ENCODE results near the gene CD151.

CD151 gene

DNA sequence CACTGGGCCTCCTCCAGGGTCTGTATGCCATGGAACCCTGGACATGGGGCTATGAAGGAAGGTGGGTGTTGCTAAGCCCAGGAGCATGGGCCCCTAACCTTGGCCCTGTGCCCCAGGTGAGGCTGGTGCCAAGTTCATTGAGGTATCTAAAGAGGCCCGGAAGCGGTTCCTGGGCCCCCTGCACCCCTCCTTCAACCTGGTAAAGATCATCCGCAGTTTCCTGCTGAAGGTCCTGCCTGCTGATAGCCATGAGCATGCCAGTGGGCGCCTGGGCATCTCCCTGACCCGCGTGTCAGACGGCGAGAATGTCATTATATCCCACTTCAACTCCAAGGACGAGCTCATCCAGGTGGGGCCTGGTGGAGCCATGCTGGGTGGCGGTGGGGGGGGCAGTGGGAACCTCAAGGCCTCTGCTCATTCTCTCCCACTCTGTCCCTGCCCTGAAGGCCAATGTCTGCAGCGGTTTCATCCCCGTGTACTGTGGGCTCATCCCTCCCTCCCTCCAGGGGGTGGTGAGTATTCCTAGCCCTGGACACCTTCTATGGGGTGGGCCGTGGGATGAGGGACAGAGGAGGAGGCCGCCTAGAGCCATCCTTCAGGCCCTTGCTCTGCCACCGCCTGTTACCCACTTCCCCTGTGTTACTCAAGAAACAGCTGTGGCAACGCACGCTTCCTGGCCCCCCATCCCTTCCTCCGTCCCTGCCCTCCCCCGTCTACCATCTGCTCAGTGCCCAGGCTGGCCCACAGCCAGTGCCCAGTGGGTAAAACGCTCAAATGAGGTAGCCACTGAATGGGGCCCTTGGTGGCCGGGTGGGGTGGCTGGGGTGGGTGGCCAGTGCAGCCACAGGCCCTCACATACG is 11.0 kb upstream of the CD151 start:
- H3K4me3 ChIP-seq (ENCODE audit: control insufficient read depth, low read depth, low read length) = no peak overlapping the region
- TF ChIP-seq, protein P1, sequence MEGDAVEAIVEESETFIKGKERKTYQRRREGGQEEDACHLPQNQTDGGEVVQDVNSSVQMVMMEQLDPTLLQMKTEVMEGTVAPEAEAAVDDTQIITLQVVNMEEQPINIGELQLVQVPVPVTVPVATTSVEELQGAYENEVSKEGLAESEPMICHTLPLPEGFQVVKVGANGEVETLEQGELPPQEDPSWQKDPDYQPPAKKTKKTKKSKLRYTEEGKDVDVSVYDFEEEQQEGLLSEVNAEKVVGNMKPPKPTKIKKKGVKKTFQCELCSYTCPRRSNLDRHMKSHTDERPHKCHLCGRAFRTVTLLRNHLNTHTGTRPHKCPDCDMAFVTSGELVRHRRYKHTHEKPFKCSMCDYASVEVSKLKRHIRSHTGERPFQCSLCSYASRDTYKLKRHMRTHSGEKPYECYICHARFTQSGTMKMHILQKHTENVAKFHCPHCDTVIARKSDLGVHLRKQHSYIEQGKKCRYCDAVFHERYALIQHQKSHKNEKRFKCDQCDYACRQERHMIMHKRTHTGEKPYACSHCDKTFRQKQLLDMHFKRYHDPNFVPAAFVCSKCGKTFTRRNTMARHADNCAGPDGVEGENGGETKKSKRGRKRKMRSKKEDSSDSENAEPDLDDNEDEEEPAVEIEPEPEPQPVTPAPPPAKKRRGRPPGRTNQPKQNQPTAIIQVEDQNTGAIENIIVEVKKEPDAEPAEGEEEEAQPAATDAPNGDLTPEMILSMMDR (conservative IDR thresholded peaks at IDR 0.05; ENCODE audit: control insufficient read depth, insufficient read depth, low read depth, low read length) = no peak
- no peak for DNase-seq (ENCODE audit: low read depth)

DNA sequence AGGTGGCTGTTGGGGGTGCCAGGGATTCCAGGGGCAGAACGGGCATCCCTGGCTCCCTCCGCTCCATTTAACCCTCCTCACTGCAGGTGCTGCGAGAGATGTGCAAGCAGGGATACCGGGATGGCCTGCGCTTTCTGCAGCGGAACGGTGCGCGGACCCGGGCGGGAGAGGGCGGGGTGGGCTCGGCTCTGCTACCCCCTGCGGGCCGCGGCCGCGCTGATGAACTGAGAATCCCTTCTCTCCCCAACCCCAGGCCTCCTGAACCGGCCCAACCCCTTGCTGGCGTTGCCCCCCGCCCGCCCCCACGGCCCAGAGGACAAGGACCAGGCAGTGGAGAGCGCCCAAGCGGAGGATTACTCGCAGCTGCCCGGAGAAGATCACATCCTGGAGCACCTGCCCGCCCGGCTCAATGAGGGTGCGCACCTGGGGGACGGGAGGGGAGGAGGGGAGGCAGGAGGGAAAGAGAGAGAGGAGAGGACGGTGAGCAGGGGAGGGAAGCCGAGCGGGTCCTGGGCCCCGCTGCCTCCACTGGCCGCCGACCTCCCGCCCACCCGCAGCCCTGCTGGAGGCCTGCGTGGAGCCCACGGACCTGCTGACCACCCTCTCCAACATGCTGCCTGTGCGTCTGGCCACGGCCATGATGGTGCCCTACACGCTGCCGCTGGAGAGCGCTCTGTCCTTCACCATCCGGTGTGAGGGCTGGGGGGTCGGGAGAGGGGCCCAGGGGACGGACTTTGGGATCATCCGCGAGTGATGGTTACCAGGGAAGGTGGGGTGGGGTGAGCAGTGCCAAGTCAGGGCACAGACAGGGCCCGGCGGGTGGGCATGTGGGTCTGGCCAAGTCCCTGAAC is 9.1 kb upstream of the CD151 start:
- DNase-seq (ENCODE audit: low read depth) = no peak
- TF ChIP-seq, protein P1 (conservative IDR thresholded peaks at IDR 0.05; ENCODE audit: control insufficient read depth, insufficient read depth, low read depth, low read length) = no peak
- H3K4me3 ChIP-seq (ENCODE audit: control insufficient read depth, low read depth, low read length) = no peak overlapping the region

DNA sequence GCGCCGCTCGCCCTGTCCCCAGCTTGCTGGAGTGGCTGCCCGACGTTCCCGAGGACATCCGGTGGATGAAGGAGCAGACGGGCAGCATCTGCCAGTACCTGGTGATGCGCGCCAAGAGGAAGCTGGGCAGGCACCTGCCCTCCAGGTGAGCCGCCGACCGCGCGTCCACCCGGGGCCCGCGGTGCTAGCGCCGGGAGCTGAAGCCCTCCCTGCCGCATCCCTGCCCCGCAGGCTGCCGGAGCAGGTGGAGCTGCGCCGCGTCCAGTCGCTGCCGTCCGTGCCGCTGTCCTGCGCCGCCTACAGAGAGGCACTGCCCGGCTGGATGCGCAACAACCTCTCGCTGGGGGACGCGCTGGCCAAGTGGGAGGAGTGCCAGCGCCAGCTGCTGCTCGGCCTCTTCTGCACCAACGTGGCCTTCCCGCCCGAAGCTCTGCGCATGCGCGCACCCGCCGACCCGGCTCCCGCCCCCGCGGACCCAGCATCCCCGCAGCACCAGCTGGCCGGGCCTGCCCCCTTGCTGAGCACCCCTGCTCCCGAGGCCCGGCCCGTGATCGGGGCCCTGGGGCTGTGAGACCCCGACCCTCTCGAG is 8.4 kb upstream of the CD151 start:
- H3K4me3 ChIP-seq (ENCODE audit: control insufficient read depth, low read depth, low read length) = no peak overlapping the region
- TF ChIP-seq, protein P1 (conservative IDR thresholded peaks at IDR 0.05; ENCODE audit: control insufficient read depth, insufficient read depth, low read depth, low read length) = no peak
- DNase-seq (ENCODE audit: low read depth) = no peak

DNA sequence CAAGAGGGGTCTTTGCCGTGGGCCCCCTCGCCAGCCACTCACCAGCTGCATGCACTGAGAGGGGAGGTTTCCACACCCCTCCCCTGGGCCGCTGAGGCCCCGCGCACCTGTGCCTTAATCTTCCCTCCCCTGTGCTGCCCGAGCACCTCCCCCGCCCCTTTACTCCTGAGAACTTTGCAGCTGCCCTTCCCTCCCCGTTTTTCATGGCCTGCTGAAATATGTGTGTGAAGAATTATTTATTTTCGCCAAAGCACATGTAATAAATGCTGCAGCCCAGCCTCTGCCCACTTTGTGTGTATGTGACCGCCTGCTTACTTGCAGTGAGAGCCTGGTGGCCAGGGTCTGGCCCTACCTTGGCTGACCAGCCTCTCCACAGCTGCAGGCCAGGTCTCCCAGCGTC is 7.8 kb upstream of the CD151 start:
- no peak for DNase-seq (ENCODE audit: low read depth)
- TF ChIP-seq, protein P1 (conservative IDR thresholded peaks at IDR 0.05; ENCODE audit: control insufficient read depth, insufficient read depth, low read depth, low read length) = no peak
- H3K4me3 ChIP-seq (ENCODE audit: control insufficient read depth, low read depth, low read length) = no peak overlapping the region

DNA sequence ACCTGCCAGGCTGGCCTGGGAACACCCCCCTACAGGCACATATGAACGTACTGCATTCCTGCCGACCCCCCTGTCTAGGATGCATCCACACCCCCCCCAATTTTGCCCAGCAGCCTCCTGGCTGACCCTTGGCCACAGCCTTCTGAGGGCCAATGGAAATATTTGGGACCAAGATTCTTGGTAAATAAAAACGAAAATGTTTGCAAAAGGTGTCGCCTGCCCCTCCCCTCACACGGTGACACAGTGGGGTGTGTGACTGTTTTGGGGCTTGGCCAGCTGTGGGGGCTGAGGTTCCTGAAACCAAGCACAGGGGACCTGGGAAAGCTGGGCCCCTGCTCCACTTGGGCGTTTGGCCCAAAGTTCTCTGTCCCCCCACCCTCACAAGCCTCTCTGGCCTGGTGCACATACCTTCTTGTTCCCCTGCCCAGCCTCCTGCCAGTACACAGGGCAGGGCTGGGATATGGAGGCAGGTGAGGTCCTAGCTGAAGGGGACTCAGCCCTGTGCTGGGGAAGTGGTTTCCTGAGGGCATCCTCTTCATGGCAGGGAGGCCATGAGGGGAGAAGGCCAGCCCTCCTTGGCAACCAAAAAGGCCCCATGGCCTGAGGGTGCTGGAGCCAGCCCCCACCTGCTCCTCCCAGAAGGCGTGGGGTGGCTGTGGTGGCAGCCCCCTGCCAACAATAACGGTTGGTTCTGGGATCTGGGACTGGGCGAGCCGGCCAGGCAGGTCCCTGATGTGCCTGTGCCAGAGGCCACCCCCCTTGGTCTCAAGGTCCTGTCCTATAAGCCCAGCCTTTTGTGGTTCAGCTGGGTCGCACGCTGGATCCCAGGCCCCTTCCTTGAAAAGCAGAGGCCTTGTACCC is 7.2 kb upstream of the CD151 start:
- no peak for DNase-seq (ENCODE audit: low read depth)
- TF ChIP-seq, protein P1 (conservative IDR thresholded peaks at IDR 0.05; ENCODE audit: control insufficient read depth, insufficient read depth, low read depth, low read length) = no peak
- H3K4me3 ChIP-seq (ENCODE audit: control insufficient read depth, low read depth, low read length) = no peak overlapping the region

DNA sequence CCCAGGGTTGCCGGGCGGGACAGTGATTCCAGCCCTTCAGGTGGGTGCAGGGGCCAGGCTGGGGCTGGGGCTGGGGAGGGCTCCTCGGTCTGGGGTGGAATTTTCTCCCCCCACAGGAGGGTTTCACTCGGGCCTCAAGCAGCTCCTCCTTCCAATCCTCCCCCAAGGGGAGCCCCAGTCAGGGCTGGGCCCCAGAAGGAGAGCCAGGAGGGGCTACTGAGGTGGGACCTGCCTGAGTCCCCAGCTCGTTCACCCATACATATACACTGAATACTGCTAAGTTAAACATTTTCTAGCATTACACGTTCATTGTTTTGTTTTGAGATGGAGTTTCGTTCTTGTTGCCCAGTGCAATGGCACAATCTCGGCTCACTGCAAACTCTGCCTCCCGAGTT is 6.5 kb upstream of the CD151 start:
- no peak overlapping the region for H3K4me3 ChIP-seq (ENCODE audit: control insufficient read depth, low read depth, low read length)
- TF ChIP-seq, protein P1 (conservative IDR thresholded peaks at IDR 0.05; ENCODE audit: control insufficient read depth, insufficient read depth, low read depth, low read length) = no peak
- no peak for DNase-seq (ENCODE audit: low read depth)
